Cardiac septum (tissue), 1 donor: Measurements from ENCODE around the gene TEX10. TPM values are rescaled to one million over a fixed set of nuclear protein-coding genes. Genes with fewer than 3 reads are reported as not detected.

Experiments
- DNase-seq: peaks from one replicate; pipeline ENCODE4 v3.0.0-alpha.2; 2020; ENCODE audit warnings: low spot score
- intact Hi-C: fragments of 100-400 bp; cut with DNase I; formaldehyde crosslinking; loops from one replicate; pipeline ENCODE4 v1.14.0; 2022
- total RNA-seq: library from RNA; stranded (reverse); fragmentation: NEBNext Ultra II Directional; extraction: Animal tissue kit (Norgen Biotek cat#: 25700); gene quantifications from one replicate; pipeline ENCODE4 v1.2.1, GENCODE V29; 2021
- donor health status: DM: no; HTN: no; CAD: no.

Gene TEX10
- total RNA-seq, 1 donor from 2014 or later = 7.6 TPM

GRCh38 chr9:100292414-100292813, 60.3 kb downstream of the TEX10 start:
- intact Hi-C loops = no loop called here
- no peak for DNase-seq

- DNase-seq = no peak
- intact Hi-C loops = no loop called here
Measured at GRCh38 chr9:100290714-100291113, 62.0 kb downstream of the TEX10 start.

- no peak for DNase-seq
- intact Hi-C loops = no loop called here
Measured at GRCh38 chr9:100287186-100287585, 65.6 kb downstream of the TEX10 start.

GRCh38 chr9:100286257-100286656, 66.5 kb downstream of the TEX10 start:
- intact Hi-C loops = no loop called here
- DNase-seq = no peak

GRCh38 chr9:100285601-100286000, 67.1 kb downstream of the TEX10 start:
- no peak for DNase-seq
- intact Hi-C loops = no loop called here

GRCh38 chr9:100285080-100285479, 67.7 kb downstream of the TEX10 start:
- no peak for DNase-seq
- intact Hi-C loops = no loop called here

GRCh38 chr9:100284247-100284646, 68.5 kb downstream of the TEX10 start:
- DNase-seq = no peak
- intact Hi-C loops = no loop called here

GRCh38 chr9:100282388-100282719, 70.4 kb downstream of the TEX10 start:
- intact Hi-C loops = no loop called here
- no peak for DNase-seq

- DNase-seq = no peak
- intact Hi-C loops = no loop called here
Measured at GRCh38 chr9:100281676-100282387, 70.9 kb downstream of the TEX10 start.

- DNase-seq = no peak
- intact Hi-C loops = no loop called here
Measured at GRCh38 chr9:100281066-100281465, 71.7 kb downstream of the TEX10 start.

- DNase-seq = no peak
- intact Hi-C loops = no loop called here
Measured at GRCh38 chr9:100277166-100277979, 75.4 kb downstream of the TEX10 start.

GRCh38 chr9:100269656-100270055, 83.1 kb downstream of the TEX10 start:
- DNase-seq = no peak
- intact Hi-C loops = no loop called here

- DNase-seq = no peak
- intact Hi-C loops = no loop called here
Measured at GRCh38 chr9:100268271-100268670, 84.5 kb downstream of the TEX10 start.

GRCh38 chr9:100267211-100267610, 85.5 kb downstream of the TEX10 start:
- intact Hi-C loops = no loop called here
- no peak for DNase-seq

Other genes starting within 250 kb of the TEX10 start
- 32.3 TPM for gene MSANTD3, start 74.2 kb upstream of the TEX10 start, total RNA-seq
- gene TMEFF1, start 120.2 kb upstream of the TEX10 start, total RNA-seq = 0.46 TPM
- 102 TPM for gene CAVIN4, start 225.1 kb upstream of the TEX10 start, total RNA-seq